ENCODE data around the gene ARID5B.

- no peak for TF ChIP-seq CTCF (IDR thresholded peaks at IDR 0.05; ENCODE audit: poor library complexity, severe bottlenecking)
- TF ChIP-seq SMC3 (conservative IDR thresholded peaks at IDR 0.05; ENCODE audit: poor library complexity) = no peak
- no peak for TF ChIP-seq TAF1 (IDR thresholded peaks at IDR 0.05; ENCODE audit: low read depth)
- no peak for TF ChIP-seq REST (IDR thresholded peaks at IDR 0.05; ENCODE audit: borderline replicate concordance)
- no peak for TF ChIP-seq EZH2 (IDR thresholded peaks at IDR 0.05; ENCODE audit: borderline replicate concordance, insufficient read depth, low read length, poor library complexity, severe bottlenecking)
- no peak for TF ChIP-seq EP300 (conservative IDR thresholded peaks at IDR 0.05; ENCODE audit: poor library complexity, severe bottlenecking)
- TF ChIP-seq POLR2AphosphoS5 (IDR thresholded peaks at IDR 0.05) = no peak
These were observed 126.5 kb downstream of the ARID5B start for GRCh38 chr10:62027841-62028501.

Data from neural cell (in vitro differentiated cells).